Endodermal cell (in vitro differentiated cells): ENCODE data around the gene TSPAN16. TPM values are rescaled to one million over a fixed set of nuclear protein-coding genes. Genes with fewer than 3 reads are reported as not detected.

Source experiments
- DNase-seq: peaks from one replicate; pipeline ENCODE4 v3.0.0-alpha.2; 2017
- H3K27ac ChIP-seq: 2 replicates; pipeline ENCODE4 v1.5.1; 2013; ENCODE audit warnings: mild to moderate bottlenecking, low read depth, low read length, moderate library complexity
- H3K27me3 ChIP-seq: 2 replicates; pipeline ENCODE4 v1.6.1; 2013; ENCODE audit warnings: mild to moderate bottlenecking, low read length, moderate library complexity; ENCODE audit not compliant: insufficient read depth, control insufficient read depth, poor library complexity, severe bottlenecking
- H3K36me3 ChIP-seq: 2 replicates; pipeline ENCODE4 v1.7.0; 2013; ENCODE audit warnings: mild to moderate bottlenecking, low read length, moderate library complexity; ENCODE audit not compliant: control insufficient read depth, insufficient read depth
- H3K4me1 ChIP-seq: one replicate; pipeline ENCODE4 v1.7.0; 2013; ENCODE audit warnings: low read length; ENCODE audit not compliant: control insufficient read depth, insufficient read depth
- H3K4me3 ChIP-seq: 2 replicates; pipeline ENCODE4 v1.5.1; 2013; ENCODE audit warnings: mild to moderate bottlenecking, low read length, moderate library complexity
- H3K9ac ChIP-seq: 2 replicates; pipeline ENCODE4 v1.6.1; 2013; ENCODE audit warnings: mild to moderate bottlenecking, low read length, moderate library complexity; ENCODE audit not compliant: poor library complexity, severe bottlenecking; ENCODE audit errors: extremely low read depth
- H3K9me3 ChIP-seq: 2 replicates; pipeline ENCODE4 v1.6.1; 2013; ENCODE audit warnings: mild to moderate bottlenecking, low read length, moderate library complexity; ENCODE audit not compliant: control insufficient read depth
- H3K27ac Mint-ChIP-seq: 2 replicates; pipeline ENCODE4 v1.8.0; 2020; ENCODE audit warnings: mixed read lengths
- H3K27me3 Mint-ChIP-seq: 2 replicates; pipeline ENCODE4 v1.8.0; 2021; ENCODE audit warnings: mild to moderate bottlenecking, mixed read lengths; ENCODE audit not compliant: insufficient read depth
- H3K36me3 Mint-ChIP-seq: 2 replicates; pipeline ENCODE4 v1.8.0; 2020; ENCODE audit warnings: low read depth, mixed read lengths
- H3K4me1 Mint-ChIP-seq: 2 replicates; pipeline ENCODE4 v1.8.0; 2020; ENCODE audit warnings: mixed read lengths
- H3K4me3 Mint-ChIP-seq: 2 replicates; pipeline ENCODE4 v1.8.0; 2020; ENCODE audit warnings: mild to moderate bottlenecking, moderate library complexity, mixed read lengths
- H3K9me3 Mint-ChIP-seq: 2 replicates; pipeline ENCODE4 v1.8.0; 2020; ENCODE audit warnings: mild to moderate bottlenecking, mixed read lengths
- WGBS, 2 experiments: methylation state at CpG; one replicate each; pipeline versions ENCODE4 v1.1.5 to v1.1.7; 2013; ENCODE audit warnings: missing lambda C conversion rate in 2 of 2, mixed read lengths in 1 of 2; ENCODE audit not compliant: insufficient coverage in 1 of 2, insufficient read length in 1 of 2; 5-methylcytosine and 5-hydroxymethylcytosine counted together
- total RNA-seq, 2 donors: library from RNA; stranded (reverse); fragmentation: NEBNext Ultra II Directional in 1 of 2; extraction: Animal tissue kit (Norgen Biotek cat#: 25700) in 1 of 2; gene quantifications; 2 replicates in 1 of 2; 3 replicates in 1 of 2; pipeline ENCODE4 v1.2.1, GENCODE V29; 2021
- TF ChIP-seq, protein P1 (sequence below): fragments of 200-600 bp; sonication (generic); conservative IDR thresholded peaks from 2 replicates; pipeline ENCODE4 v1.5.0; 2021; ENCODE audit warnings: antibody characterized with exemption, mild to moderate bottlenecking

The TSPAN16 gene
- total RNA-seq, 2 donors from 2014 or later = not detected

DNA sequence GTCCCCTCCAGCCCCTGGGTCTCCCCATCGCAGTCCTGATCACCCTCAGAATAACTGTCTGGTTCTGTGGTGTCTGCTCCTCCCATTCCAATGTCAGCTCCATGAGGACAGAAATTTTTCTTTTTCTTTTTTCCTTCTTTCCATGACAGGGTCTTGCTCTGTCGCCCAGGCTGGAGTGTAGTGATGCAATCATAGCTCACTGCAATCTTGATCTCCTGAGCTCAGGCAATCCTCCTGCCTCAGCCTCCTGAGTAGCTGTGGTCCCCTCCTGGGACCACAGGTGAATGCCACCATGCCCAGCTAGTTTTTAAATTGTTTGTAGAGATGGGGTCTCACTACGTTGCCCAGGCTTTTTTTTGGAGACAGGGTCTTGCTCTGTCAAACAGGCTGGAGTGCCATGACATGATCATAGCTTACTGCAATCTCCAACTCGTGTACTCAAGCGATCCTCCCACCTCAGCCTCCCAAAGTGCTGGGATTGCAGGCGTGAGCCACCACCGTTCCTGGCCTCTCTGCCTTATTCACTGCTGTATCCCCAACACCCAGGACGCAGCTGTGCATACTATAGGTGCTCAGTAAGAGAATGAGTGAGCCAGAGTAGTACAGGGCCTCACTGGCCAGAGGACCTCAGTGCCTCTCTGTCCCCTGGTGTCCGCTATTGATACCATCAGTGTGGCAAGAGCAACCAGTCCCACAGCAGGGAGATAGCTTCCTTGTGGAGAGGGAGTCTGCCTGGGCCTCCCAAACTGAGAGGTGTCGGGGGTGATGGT, 28.5 kb upstream of the TSPAN16 start:
- H3K9ac ChIP-seq = no peak overlapping the region
- DNase-seq = no peak
- no peaks in the 10 kb centered on the region for H3K36me3 ChIP-seq
- TF ChIP-seq, protein P1, sequence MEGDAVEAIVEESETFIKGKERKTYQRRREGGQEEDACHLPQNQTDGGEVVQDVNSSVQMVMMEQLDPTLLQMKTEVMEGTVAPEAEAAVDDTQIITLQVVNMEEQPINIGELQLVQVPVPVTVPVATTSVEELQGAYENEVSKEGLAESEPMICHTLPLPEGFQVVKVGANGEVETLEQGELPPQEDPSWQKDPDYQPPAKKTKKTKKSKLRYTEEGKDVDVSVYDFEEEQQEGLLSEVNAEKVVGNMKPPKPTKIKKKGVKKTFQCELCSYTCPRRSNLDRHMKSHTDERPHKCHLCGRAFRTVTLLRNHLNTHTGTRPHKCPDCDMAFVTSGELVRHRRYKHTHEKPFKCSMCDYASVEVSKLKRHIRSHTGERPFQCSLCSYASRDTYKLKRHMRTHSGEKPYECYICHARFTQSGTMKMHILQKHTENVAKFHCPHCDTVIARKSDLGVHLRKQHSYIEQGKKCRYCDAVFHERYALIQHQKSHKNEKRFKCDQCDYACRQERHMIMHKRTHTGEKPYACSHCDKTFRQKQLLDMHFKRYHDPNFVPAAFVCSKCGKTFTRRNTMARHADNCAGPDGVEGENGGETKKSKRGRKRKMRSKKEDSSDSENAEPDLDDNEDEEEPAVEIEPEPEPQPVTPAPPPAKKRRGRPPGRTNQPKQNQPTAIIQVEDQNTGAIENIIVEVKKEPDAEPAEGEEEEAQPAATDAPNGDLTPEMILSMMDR = no peak
- Mint-ChIP-seq H3K27me3 (peaks cover 2% of the 10 kb centered on the region), H3K36me3 (no peaks in the 10 kb centered on the region), H3K4me1 (no peaks in the 10 kb centered on the region), H3K9me3 (no peaks in the 10 kb centered on the region), H3K4me3 (no peak overlapping the region), H3K27ac (no peak overlapping the region)
- H3K27me3 ChIP-seq = no peaks in the 10 kb centered on the region
- no peak overlapping the region for H3K27ac ChIP-seq
- no peak overlapping the region for H3K4me3 ChIP-seq
- H3K9me3 ChIP-seq = no peaks in the 10 kb centered on the region
- no peaks in the 10 kb centered on the region for H3K4me1 ChIP-seq
- WGBS, 2 experiments = 90 to 91% methylated on average over 7 to 10 of the region's 10 CpGs

DNA sequence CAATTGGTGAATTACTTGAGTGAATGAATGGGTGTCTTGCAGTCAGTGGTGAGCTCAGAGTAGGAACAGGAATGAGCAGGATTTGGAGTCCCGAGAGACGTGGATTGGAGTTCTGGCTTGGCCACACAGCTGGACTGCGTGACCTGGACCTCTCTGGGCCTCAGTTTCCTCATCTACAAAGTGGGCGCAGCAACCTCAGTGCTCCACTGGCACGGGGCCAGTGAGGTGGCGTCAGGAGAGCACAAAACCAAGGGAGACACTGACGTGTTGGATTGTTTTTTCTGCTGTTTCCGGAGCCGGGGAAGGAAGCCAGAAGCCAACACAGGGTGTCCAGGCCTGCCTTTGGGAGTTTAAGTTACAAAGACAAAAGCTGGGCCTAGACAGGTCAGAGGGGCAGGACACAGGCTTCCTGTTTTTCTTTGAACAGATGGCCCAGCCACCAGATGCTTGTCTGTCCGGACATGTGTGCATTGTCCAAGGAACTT, 27.1 kb upstream of the TSPAN16 start:
- peak overlapping the region; percentile 24 for H3K27ac ChIP-seq
- H3K4me1 ChIP-seq = no peaks in the 10 kb centered on the region
- Mint-ChIP-seq H3K36me3 (no peaks in the 10 kb centered on the region), H3K27me3 (peaks cover 2% of the 10 kb centered on the region), H3K9me3 (no peaks in the 10 kb centered on the region), H3K4me3 (no peak overlapping the region), H3K4me1 (no peaks in the 10 kb centered on the region), H3K27ac (no peak overlapping the region)
- no peak overlapping the region for H3K4me3 ChIP-seq
- H3K9me3 ChIP-seq = no peaks in the 10 kb centered on the region
- TF ChIP-seq, protein P1 = no peak
- WGBS, 2 experiments = 89 to 91% methylated on average over 9 to 10 of the region's 10 CpGs
- no peaks in the 10 kb centered on the region for H3K27me3 ChIP-seq
- H3K9ac ChIP-seq = no peak overlapping the region
- H3K36me3 ChIP-seq = no peaks in the 10 kb centered on the region
- no peak for DNase-seq

DNA sequence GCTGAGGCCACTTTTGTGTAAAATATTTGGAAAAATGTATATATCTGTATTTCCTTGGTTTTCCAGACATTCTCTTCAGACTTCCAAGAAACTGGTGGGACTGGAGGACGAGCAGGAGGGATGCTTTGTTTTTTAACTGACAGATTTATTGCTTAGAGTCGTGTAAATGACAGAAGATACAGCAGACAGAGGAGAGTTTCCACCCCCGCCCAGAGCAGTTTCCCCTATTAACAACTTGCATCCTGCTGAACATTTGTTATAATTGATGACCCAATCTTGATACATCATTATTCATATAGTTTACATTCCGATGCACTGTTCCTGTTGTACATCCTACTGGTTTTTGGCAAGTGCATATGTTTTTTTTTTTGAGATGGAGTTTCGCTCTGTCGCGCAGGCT, 26.6 kb upstream of the TSPAN16 start:
- Mint-ChIP-seq H3K4me3 (no peak overlapping the region), H3K27ac (no peak overlapping the region), H3K36me3 (no peaks in the 10 kb centered on the region), H3K4me1 (no peaks in the 10 kb centered on the region), H3K27me3 (peaks cover 2% of the 10 kb centered on the region), H3K9me3 (no peaks in the 10 kb centered on the region)
- TF ChIP-seq, protein P1 = no peak
- WGBS, 2 experiments = 67 to 73% methylated on average over 3 to 7 of the region's 7 CpGs
- Histone ChIP-seq H3K4me1 (no peaks in the 10 kb centered on the region), H3K27ac (peak overlapping the region; percentile 11), H3K9me3 (no peaks in the 10 kb centered on the region), H3K9ac (no peak overlapping the region), H3K4me3 (no peak overlapping the region), H3K36me3 (no peaks in the 10 kb centered on the region), H3K27me3 (no peaks in the 10 kb centered on the region)
- no peak for DNase-seq
